ENCODE results near the gene GTPBP4. TPM values are rescaled to one million over a fixed set of nuclear protein-coding genes. Genes with fewer than 3 reads are reported as not detected.

GTPBP4 gene
- total RNA-seq, 1 donor from 2014 or later = 73.8 TPM

DNA sequence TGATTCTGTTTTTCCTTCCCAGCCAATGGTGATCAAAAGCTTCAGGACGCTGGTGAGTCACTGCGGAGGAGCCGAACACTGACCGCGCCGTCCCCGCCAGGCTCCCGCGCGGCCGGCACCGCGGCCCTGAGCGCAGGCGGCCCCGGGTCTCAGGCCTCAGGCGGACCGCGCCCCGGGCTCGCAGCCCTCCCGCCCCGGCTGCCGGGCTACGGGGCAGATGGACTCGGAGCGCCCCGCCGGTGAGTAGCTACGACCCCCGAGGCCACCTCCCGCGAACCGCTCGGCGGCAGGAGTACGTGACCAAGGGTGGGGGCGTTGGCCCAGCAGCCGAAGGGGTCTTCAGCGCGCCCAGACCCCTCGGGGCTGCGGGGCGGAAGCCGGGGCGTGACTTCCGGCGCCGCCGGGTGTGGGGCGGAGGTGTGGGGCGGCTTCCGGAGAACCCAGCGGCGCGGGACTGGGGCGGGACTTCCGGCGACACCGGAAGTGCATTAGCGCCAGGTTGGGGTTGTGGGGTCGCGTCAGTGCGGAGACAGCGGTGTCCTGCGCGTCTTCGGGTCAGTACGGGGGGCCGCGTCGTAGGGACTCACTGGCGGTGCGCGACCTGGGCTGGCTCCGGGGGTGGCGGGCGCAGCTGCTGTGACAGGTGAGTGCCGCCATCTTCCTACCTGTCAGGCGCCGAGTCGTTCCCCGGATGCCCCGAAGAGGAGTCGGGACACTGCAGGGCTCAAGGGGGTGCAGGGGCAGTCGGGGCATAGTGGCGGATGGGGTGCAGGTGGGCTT lies 68.3 kb downstream of the GTPBP4 start, which contains the start of gene WDR37:
TSS of gene WDR37 (plus strand) at position 60 of the 780 bp plus-strand sequence. CDS start 15,771 bp downstream, outside the sequence.
- ChIA-PET CTCF (no interaction called here), POLR2A (interaction anchor here (0.6 to 4.5 kb wide), 7 partner anchors 8 to 125 kb away, joined by 3 to 26 read pairs (median 15); partner anchors contain the start of genes GTPBP4, IDI1 and LARP4B)
- DNase-seq (peak; percentile 94), ATAC-seq (ENCODE audit: low read depth) (peak; percentile 89)
- Mint-ChIP-seq H3K9me3 (no peaks in the 10 kb centered on the region), H3K4me1 (peaks cover 74% of the 10 kb centered on the region), H3K27ac (peak within 1 kb of the TSS; percentile 92), H3K27me3 (no peaks in the 10 kb centered on the region), H3K36me3 (ENCODE audit: low read depth) (peaks cover 50% of the 10 kb centered on the region), H3K4me3 (peak within 1 kb of the TSS; percentile 94)
- intact Hi-C loops (cut with micrococcal nuclease) = loop anchor here (1.0 to 5.0 kb wide), 5 partner anchors 8 to 919 kb away; partner anchors contain the start of genes GTPBP4, LARP4B and ZMYND11
- TF ChIP-seq, protein P1, sequence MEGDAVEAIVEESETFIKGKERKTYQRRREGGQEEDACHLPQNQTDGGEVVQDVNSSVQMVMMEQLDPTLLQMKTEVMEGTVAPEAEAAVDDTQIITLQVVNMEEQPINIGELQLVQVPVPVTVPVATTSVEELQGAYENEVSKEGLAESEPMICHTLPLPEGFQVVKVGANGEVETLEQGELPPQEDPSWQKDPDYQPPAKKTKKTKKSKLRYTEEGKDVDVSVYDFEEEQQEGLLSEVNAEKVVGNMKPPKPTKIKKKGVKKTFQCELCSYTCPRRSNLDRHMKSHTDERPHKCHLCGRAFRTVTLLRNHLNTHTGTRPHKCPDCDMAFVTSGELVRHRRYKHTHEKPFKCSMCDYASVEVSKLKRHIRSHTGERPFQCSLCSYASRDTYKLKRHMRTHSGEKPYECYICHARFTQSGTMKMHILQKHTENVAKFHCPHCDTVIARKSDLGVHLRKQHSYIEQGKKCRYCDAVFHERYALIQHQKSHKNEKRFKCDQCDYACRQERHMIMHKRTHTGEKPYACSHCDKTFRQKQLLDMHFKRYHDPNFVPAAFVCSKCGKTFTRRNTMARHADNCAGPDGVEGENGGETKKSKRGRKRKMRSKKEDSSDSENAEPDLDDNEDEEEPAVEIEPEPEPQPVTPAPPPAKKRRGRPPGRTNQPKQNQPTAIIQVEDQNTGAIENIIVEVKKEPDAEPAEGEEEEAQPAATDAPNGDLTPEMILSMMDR (IDR thresholded peaks at IDR 0.05) = no peak

DNA sequence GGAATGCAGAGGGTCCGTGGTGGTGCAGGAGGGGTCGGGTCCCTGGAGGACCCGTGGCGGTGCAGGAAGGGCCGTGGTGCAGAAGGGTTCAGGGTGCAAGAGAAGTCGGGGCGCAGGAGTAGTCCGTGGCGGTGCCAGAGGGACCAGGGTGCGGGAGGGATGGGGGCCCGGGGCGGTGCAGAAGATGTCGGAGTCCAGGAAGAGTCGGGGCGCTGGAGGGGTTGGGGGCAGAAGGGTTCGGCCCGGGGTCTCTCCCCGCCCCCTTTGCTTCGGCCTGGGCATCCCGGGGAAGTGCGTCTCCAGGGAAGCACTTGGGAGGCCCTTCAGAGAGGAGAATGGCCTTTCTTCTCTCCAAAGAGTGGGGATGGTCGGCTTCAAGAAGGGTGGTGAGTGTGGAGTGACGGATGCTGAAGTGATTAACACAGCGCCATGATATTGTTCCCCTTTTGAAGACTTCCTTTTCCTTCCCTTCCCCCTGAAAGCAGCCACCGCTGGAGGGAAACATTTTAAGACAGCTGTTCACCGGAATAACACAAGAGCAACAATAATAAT lies 68.9 kb downstream of the GTPBP4 start:
- CTCF ChIA-PET = no interaction called here
- Mint-ChIP-seq H3K36me3 (ENCODE audit: low read depth) (peaks cover 46% of the 10 kb centered on the region), H3K4me3 (peak overlapping the region; percentile 94), H3K4me1 (peaks cover 73% of the 10 kb centered on the region), H3K9me3 (no peaks in the 10 kb centered on the region), H3K27me3 (no peaks in the 10 kb centered on the region), H3K27ac (peak overlapping the region; percentile 91)
- DNase-seq (no peak), ATAC-seq (ENCODE audit: low read depth) (peak; percentile 16)
- TF ChIP-seq, protein P1 (IDR thresholded peaks at IDR 0.05) = no peak
- intact Hi-C loops (cut with micrococcal nuclease) = loop anchor here (2.0 to 5.0 kb wide), 2 partner anchors 14 to 920 kb away; partner anchors contain the start of gene ZMYND11
- POLR2A ChIA-PET = interaction anchor here (1.0 to 4.5 kb wide), 4 partner anchors 9 to 126 kb away, joined by 3 to 26 read pairs (median 12); partner anchors contain the start of genes GTPBP4, IDI1 and LARP4B

DNA sequence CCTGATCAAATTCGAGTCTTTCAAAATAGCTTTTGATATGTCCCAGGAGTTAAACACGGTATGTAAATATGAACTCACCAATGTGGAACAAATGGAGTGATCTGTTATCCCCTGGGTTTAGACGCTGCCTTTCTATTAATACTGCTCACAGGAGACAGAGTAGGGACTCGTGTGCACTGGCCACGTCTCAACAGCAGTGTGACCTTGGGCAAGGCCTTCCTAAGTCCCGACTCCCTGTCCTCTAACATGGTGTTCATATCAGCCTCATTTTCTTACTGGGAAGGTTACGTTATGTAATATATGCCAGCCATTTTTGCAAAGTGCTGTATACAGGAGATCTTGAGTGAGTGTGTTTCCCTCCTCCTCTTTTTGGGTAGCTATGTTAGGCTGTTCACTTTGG lies 69.8 kb downstream of the GTPBP4 start:
- Mint-ChIP-seq H3K27me3 (no peaks in the 10 kb centered on the region), H3K4me3 (peak overlapping the region; percentile 94), H3K9me3 (no peaks in the 10 kb centered on the region), H3K36me3 (ENCODE audit: low read depth) (peaks cover 45% of the 10 kb centered on the region), H3K4me1 (peaks cover 68% of the 10 kb centered on the region), H3K27ac (peak overlapping the region; percentile 91)
- no peak for ATAC-seq (ENCODE audit: low read depth)
- POLR2A ChIA-PET = interaction anchor here (1.0 to 4.5 kb wide), 3 partner anchors 10 to 127 kb away, joined by 3 to 26 read pairs (median 16); partner anchors contain the start of genes GTPBP4, IDI1 and LARP4B
- intact Hi-C loops (cut with micrococcal nuclease) = loop anchor here (5.0 kb wide), 1 partner anchor 921 kb away; the partner anchor contains the start of gene ZMYND11
- DNase-seq = no peak
- TF ChIP-seq, protein P1 (IDR thresholded peaks at IDR 0.05) = no peak
- CTCF ChIA-PET = no interaction called here

DNA sequence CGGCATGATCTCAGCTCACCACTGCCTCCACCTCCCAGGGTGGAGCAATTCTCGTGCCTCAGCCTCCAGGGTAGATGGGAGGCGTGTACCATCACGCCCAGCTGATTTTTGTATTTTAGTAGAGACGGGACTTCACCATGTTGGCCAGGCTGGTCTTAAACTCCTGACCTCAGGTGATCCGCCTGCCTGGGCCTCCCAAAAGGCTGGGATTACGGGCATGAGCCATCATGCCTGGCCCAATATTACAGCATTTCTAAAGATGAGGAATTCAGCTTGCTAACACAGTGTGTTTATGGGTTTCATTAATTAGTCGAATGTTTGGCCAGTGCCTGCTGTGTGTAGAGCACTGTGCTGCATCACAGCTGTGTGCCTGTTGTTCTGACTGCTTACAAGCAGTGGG lies 71.7 kb downstream of the GTPBP4 start:
- Mint-ChIP-seq H3K4me1 (peaks cover 55% of the 10 kb centered on the region), H3K27me3 (no peaks in the 10 kb centered on the region), H3K27ac (no peak overlapping the region), H3K9me3 (no peaks in the 10 kb centered on the region), H3K36me3 (ENCODE audit: low read depth) (peaks cover 42% of the 10 kb centered on the region), H3K4me3 (no peak overlapping the region)
- POLR2A ChIA-PET = interaction anchor here (4.5 kb wide), 1 partner anchor 12 kb away, joined by 26 read pairs; the partner anchor contains the start of gene IDI1
- CTCF ChIA-PET = no interaction called here
- DNase-seq = no peak
- ATAC-seq (ENCODE audit: low read depth) = no peak
- TF ChIP-seq, protein P1 (IDR thresholded peaks at IDR 0.05) = no peak
- intact Hi-C loops (cut with micrococcal nuclease) = loop anchor here (5.0 kb wide), 1 partner anchor 923 kb away; the partner anchor contains the start of gene ZMYND11
